PC-9 (cell line): ENCODE results near the gene MACROD2. TPM values are rescaled to one million over a fixed set of nuclear protein-coding genes. Genes with fewer than 3 reads are reported as not detected.

ENCODE experiments used
- BruUV-seq: library from RNA; stranded (reverse); fragments of 400-500 nt; replicated peaks from 2 replicates; lab custom pipeline; 2021; lab: Mats Ljungman, UMichigan
- CTCF ChIA-PET: fragments of 300-600 bp; sonication (Branson Sonifier 250); formaldehyde crosslinking; loops from one replicate; lab custom pipeline; 2022; ENCODE audit warnings: antibody characterized with exemption; lab: Charles Lee
- POLR2A ChIA-PET: fragments of 300-600 bp; sonication (Branson Sonifier 250); formaldehyde crosslinking; loops from one replicate; lab custom pipeline; 2022; ENCODE audit warnings: antibody characterized with exemption; ENCODE audit not compliant: unreplicated experiment; lab: Charles Lee
- DNase-seq, 2 experiments: peaks; one replicate each; pipeline versions ENCODE4 v3.0.0 to v3.0.0-alpha.2; 2015 to 2022; ENCODE audit warnings: mixed read lengths in 1 of 2
- H2AFZ ChIP-seq: fragments of 200-600 bp; sonication (generic); 2 replicates; pipeline ENCODE4 v1.8.1; 2017; ENCODE audit warnings: antibody characterized with exemption
- H3F3A ChIP-seq: fragments of 200-600 bp; sonication (generic); 2 replicates; pipeline ENCODE4 v1.8.1; 2017; ENCODE audit warnings: antibody characterized with exemption, mild to moderate bottlenecking, low read depth; ENCODE audit not compliant: insufficient read depth
- H3K27ac ChIP-seq: fragments of 200-600 bp; sonication (generic); 2 replicates; pipeline ENCODE4 v1.6.1; 2016; ENCODE audit warnings: mixed run types
- H3K27me3 ChIP-seq: fragments of 200-600 bp; sonication (generic); 2 replicates; pipeline ENCODE4 v1.6.1; 2016; ENCODE audit warnings: low read depth, mixed run types; ENCODE audit not compliant: insufficient read depth
- H3K36me3 ChIP-seq: fragments of 200-600 bp; sonication (generic); 2 replicates; pipeline ENCODE4 v1.6.1; 2016; ENCODE audit warnings: low read depth, mixed run types
- H3K4me1 ChIP-seq: fragments of 200-600 bp; sonication (generic); replicated peaks from 2 replicates; pipeline ENCODE4 v1.6.1; 2016; ENCODE audit warnings: mixed run types; ENCODE audit not compliant: insufficient read depth
- H3K4me2 ChIP-seq: fragments of 200-600 bp; sonication (generic); 2 replicates; pipeline ENCODE4 v1.6.1; 2017; ENCODE audit warnings: mixed run types
- H3K4me3 ChIP-seq: fragments of 200-600 bp; sonication (generic); 2 replicates; pipeline ENCODE4 v1.6.1; 2016; ENCODE audit warnings: mixed run types
- H3K79me2 ChIP-seq: fragments of 200-600 bp; sonication (generic); 2 replicates; pipeline ENCODE4 v1.6.1; 2017; ENCODE audit warnings: low read depth, mixed run types
- H3K9me2 ChIP-seq: fragments of 200-600 bp; sonication (generic); 2 replicates; pipeline ENCODE4 v1.8.1; 2017; ENCODE audit warnings: mild to moderate bottlenecking; ENCODE audit not compliant: insufficient read depth
- H3K9me3 ChIP-seq: fragments of 200-600 bp; sonication (generic); 2 replicates; pipeline ENCODE4 v1.8.1; 2016; ENCODE audit warnings: low read depth; ENCODE audit not compliant: insufficient read depth
- H4K20me1 ChIP-seq: fragments of 200-600 bp; sonication (generic); 2 replicates; pipeline ENCODE4 v1.8.1; 2017; ENCODE audit not compliant: insufficient read depth
- CTCF ChIP-seq: fragments of 200-600 bp; sonication (generic); conservative IDR thresholded peaks from 2 replicates; pipeline ENCODE4 v1.6.1; 2017; ENCODE audit warnings: mixed run types, antibody characterized with exemption, mild to moderate bottlenecking, moderate library complexity
- EZH2 ChIP-seq: fragments of 200-600 bp; sonication (generic); IDR thresholded peaks from 2 replicates; pipeline ENCODE4 v1.8.0; 2017; ENCODE audit warnings: antibody characterized with exemption, low read depth
- intact Hi-C: fragments of 100-400 bp; cut with micrococcal nuclease; formaldehyde crosslinking; loops from one replicate; pipeline ENCODE4 v1.10.0; 2022; ENCODE audit not compliant: unreplicated experiment
- total RNA-seq: library from RNA; stranded (reverse); gene quantifications from 2 replicates; pipeline ENCODE4 v1.2.3, GENCODE V29; 2021

Gene MACROD2
- total RNA-seq, 1 experiment from 2014 or later: 11.4 TPM

GRCh38 chr20:15597306-15597705 is 1602.0 kb downstream of the MACROD2 start:
- Histone ChIP-seq H3K79me2 (no peaks in the 10 kb centered on the region), H3F3A (no peaks in the 10 kb centered on the region), H3K27ac (no peak overlapping the region), H3K9me2 (no peaks in the 10 kb centered on the region), H3K36me3 (no peaks in the 10 kb centered on the region), H3K9me3 (no peaks in the 10 kb centered on the region), H3K4me1 (no peaks in the 10 kb centered on the region), H3K4me3 (no peak overlapping the region), H2AFZ (no peak overlapping the region), H3K27me3 (no peaks in the 10 kb centered on the region), H3K4me2 (no peak overlapping the region), H4K20me1 (no peaks in the 10 kb centered on the region)
- DNase-seq: no peak
- ChIA-PET POLR2A (no interaction called here), CTCF (no interaction called here)
- intact Hi-C loops: no loop called here
- TF ChIP-seq EZH2: no peak
- TF ChIP-seq CTCF: no peak
- no TSS peak for BruUV-seq

- H3K79me2 ChIP-seq: no peaks in the 10 kb centered on the region
- DNase-seq: no peak
- H3K27me3 ChIP-seq: no peaks in the 10 kb centered on the region
- H3K9me2 ChIP-seq: no peaks in the 10 kb centered on the region
- H3K4me2 ChIP-seq: no peak overlapping the region
- POLR2A ChIA-PET: no interaction called here
- no peaks in the 10 kb centered on the region for H4K20me1 ChIP-seq
- peaks cover 14% of the 10 kb centered on the region for H3K4me1 ChIP-seq
- no peaks in the 10 kb centered on the region for H3K36me3 ChIP-seq
- H3K9me3 ChIP-seq: no peaks in the 10 kb centered on the region
- peaks cover 5% of the 10 kb centered on the region; the same call in 1 of the 2 replicates for H3F3A ChIP-seq
- H2AFZ ChIP-seq: no peak overlapping the region
- BruUV-seq: no TSS peak
- no peak overlapping the region for H3K4me3 ChIP-seq
- no peak overlapping the region for H3K27ac ChIP-seq
- CTCF ChIA-PET: no interaction called here
- intact Hi-C loops: no loop called here
- TF ChIP-seq EZH2 (no peak), CTCF (no peak)
Observed at GRCh38 chr20:15599961-15600360, 1604.6 kb downstream of the MACROD2 start.

- CTCF ChIA-PET: no interaction called here
- Histone ChIP-seq H3F3A (peaks cover 5% of the 10 kb centered on the region; the same call in 1 of the 2 replicates), H3K9me2 (no peaks in the 10 kb centered on the region), H3K27me3 (no peaks in the 10 kb centered on the region), H4K20me1 (no peaks in the 10 kb centered on the region), H2AFZ (no peak overlapping the region), H3K9me3 (no peaks in the 10 kb centered on the region), H3K27ac (no peak overlapping the region), H3K4me2 (no peak overlapping the region), H3K36me3 (no peaks in the 10 kb centered on the region), H3K79me2 (no peaks in the 10 kb centered on the region), H3K4me3 (no peak overlapping the region), H3K4me1 (peaks cover 14% of the 10 kb centered on the region)
- no peak for DNase-seq
- no peak for TF ChIP-seq CTCF
- no peak for TF ChIP-seq EZH2
- intact Hi-C loops: no loop called here
- no TSS peak for BruUV-seq
- POLR2A ChIA-PET: no interaction called here
Observed at GRCh38 chr20:15600565-15600964, 1605.2 kb downstream of the MACROD2 start.
